H1 (cell line): ENCODE measurements around the gene HSD11B1L. TPM values are rescaled to one million over a fixed set of nuclear protein-coding genes. Genes with fewer than 3 reads are reported as not detected.

Experiments
- CTCF ChIA-PET: fragments of 300-600 bp; sonication (Branson Sonifier 250); formaldehyde crosslinking; loops from one replicate; lab custom pipeline; 2021; ENCODE audit not compliant: partially characterized antibody; lab: Charles Lee
- POLR2A ChIA-PET: fragments of 300-600 bp; sonication (Branson Sonifier 250); formaldehyde crosslinking; loops from one replicate; lab custom pipeline; 2021; ENCODE audit warnings: inconsistent platforms; ENCODE audit not compliant: partially characterized antibody; lab: Charles Lee
- DNase-seq, 2 experiments: peaks; one replicate each; pipeline versions ENCODE4 v3.0.0 to v3.0.0-alpha.2; 2010 to 2022; ENCODE audit warnings: low spot score in 2 of 2, low read depth in 1 of 2, mixed read lengths in 1 of 2
- FAIRE-seq: peaks from 2 replicates; lab custom pipeline; 2011; peaks lifted over from hg19 to GRCh38; lab: Jason Lieb, UNC
- H2AFZ ChIP-seq: 2 replicates; pipeline ENCODE4 v1.8.1; 2012; ENCODE audit warnings: low read length, inconsistent platforms
- H2AK5ac ChIP-seq: 2 replicates; pipeline ENCODE4 v1.6.1; 2013; ENCODE audit warnings: low read depth, low read length
- H2BK120ac ChIP-seq: replicated peaks from 2 replicates; pipeline ENCODE3; 2013; ENCODE audit warnings: low read depth, low read length, inconsistent platforms
- H2BK12ac ChIP-seq: 2 replicates; pipeline ENCODE4 v1.6.1; 2013; ENCODE audit warnings: low read depth, low read length
- H2BK15ac ChIP-seq: 2 replicates; pipeline ENCODE4 v1.6.1; 2013; ENCODE audit warnings: low read length
- H2BK20ac ChIP-seq: 2 replicates; pipeline ENCODE4 v1.6.1; 2013; ENCODE audit warnings: low read length
- H2BK5ac ChIP-seq: 2 replicates; pipeline ENCODE4 v1.6.1; 2013; ENCODE audit warnings: low read depth, low read length
- H3K14ac ChIP-seq: 2 replicates; pipeline ENCODE4 v1.6.1; 2013; ENCODE audit warnings: inconsistent platforms; ENCODE audit not compliant: insufficient read length
- H3K18ac ChIP-seq: 2 replicates; pipeline ENCODE4 v1.6.1; 2013; ENCODE audit warnings: low read length; ENCODE audit errors: extremely low read depth
- H3K23ac ChIP-seq: 2 replicates; pipeline ENCODE4 v1.6.1; 2013; ENCODE audit warnings: inconsistent platforms; ENCODE audit not compliant: insufficient read length
- H3K23me2 ChIP-seq: 2 replicates; pipeline ENCODE4 v1.6.1; 2013; ENCODE audit warnings: low read depth, low read length
- H3K27ac ChIP-seq: 2 replicates; pipeline ENCODE4 v1.6.1; 2011; ENCODE audit warnings: low read depth, low read length, inconsistent platforms
- H3K27me3 ChIP-seq, 4 experiments: replicated peaks in 1 of 4; 1 replicate in 1 of 4; 2 replicates in 3 of 4; pipeline versions ENCODE4 v1.6.1 to v1.8.1; 2011 to 2013; ENCODE audit warnings: low read length in 3 of 4, mild to moderate bottlenecking in 3 of 4, inconsistent platforms in 2 of 4, mixed read lengths in 2 of 4, moderate library complexity in 1 of 4; ENCODE audit not compliant: control insufficient read depth in 3 of 4, insufficient read depth in 3 of 4; ENCODE audit errors: extremely low read depth in 1 of 4
- H3K36me3 ChIP-seq, 4 experiments: 2 replicates each; pipeline versions ENCODE4 v1.6.1 to v1.8.1; 2011 to 2013; ENCODE audit warnings: mild to moderate bottlenecking in 4 of 4, low read length in 3 of 4, moderate library complexity in 2 of 4, control low read depth in 1 of 4, inconsistent platforms in 1 of 4; ENCODE audit not compliant: insufficient read depth in 4 of 4, control insufficient read depth in 2 of 4
- H3K4ac ChIP-seq: replicated peaks from 2 replicates; pipeline ENCODE3; 2013; ENCODE audit warnings: low read length, low read depth, mixed read lengths, inconsistent platforms; ENCODE audit not compliant: insufficient read length
- H3K4me1 ChIP-seq, 4 experiments: replicated peaks in 1 of 4; 1 replicate in 1 of 4; 2 replicates in 3 of 4; pipeline versions ENCODE4 v1.6.1 to v1.8.1; 2011 to 2013; ENCODE audit warnings: low read length in 3 of 4, inconsistent platforms in 2 of 4, mixed read lengths in 1 of 4; ENCODE audit not compliant: insufficient read depth in 4 of 4, control insufficient read depth in 3 of 4
- H3K4me2 ChIP-seq, 2 experiments: 2 replicates each; pipeline versions ENCODE4 v1.6.1 to v1.8.1; 2011 to 2013; ENCODE audit warnings: low read depth in 2 of 2, low read length in 2 of 2, control low read depth in 1 of 2, inconsistent platforms in 1 of 2, mild to moderate bottlenecking in 1 of 2; ENCODE audit not compliant: insufficient read depth in 1 of 2
- H3K4me3 ChIP-seq, 4 experiments: fragments of 200-600, 300-600 bp in 1 of 4; sonication (generic), shearing (Covaris generic), sonication (Bioruptor Twin) in 1 of 4; 2 replicates each; pipeline versions ENCODE4 v1.5.1 to v1.8.1; 2011 to 2016; ENCODE audit warnings: low read length in 4 of 4, low read depth in 3 of 4, control low read depth in 2 of 4, inconsistent platforms in 2 of 4, mild to moderate bottlenecking in 2 of 4, mixed read lengths in 1 of 4, moderate library complexity in 1 of 4; ENCODE audit not compliant: insufficient read depth in 2 of 4; ENCODE audit errors: extremely low read depth in 1 of 4
- H3K56ac ChIP-seq: replicated peaks from 2 replicates; pipeline ENCODE3; 2013; ENCODE audit warnings: low read depth, mild to moderate bottlenecking, mixed read lengths, low read length, inconsistent platforms; ENCODE audit not compliant: insufficient read length
- H3K79me1 ChIP-seq: 2 replicates; pipeline ENCODE4 v1.6.1; 2013; ENCODE audit warnings: low read depth, low read length, control low read depth
- H3K79me2 ChIP-seq, 2 experiments: 2 replicates each; pipeline versions ENCODE4 v1.6.1 to v1.8.1; 2012 to 2013; ENCODE audit warnings: low read length in 2 of 2, mild to moderate bottlenecking in 2 of 2, inconsistent platforms in 1 of 2; ENCODE audit not compliant: insufficient read depth in 2 of 2, control insufficient read depth in 1 of 2
- H3K9ac ChIP-seq, 4 experiments: replicated peaks in 1 of 4; 1 replicate in 1 of 4; 2 replicates in 3 of 4; pipeline versions ENCODE4 v1.6.1 to v1.8.1; 2011 to 2013; ENCODE audit warnings: low read depth in 3 of 4, low read length in 3 of 4, control low read depth in 2 of 4, mild to moderate bottlenecking in 2 of 4, moderate library complexity in 2 of 4, inconsistent platforms in 1 of 4; ENCODE audit errors: extremely low read depth in 1 of 4
- H3K9me3 ChIP-seq, 2 experiments: 2 replicates each; pipeline versions ENCODE4 v1.6.1 to v1.8.1; 2012 to 2013; ENCODE audit warnings: mild to moderate bottlenecking in 2 of 2, moderate library complexity in 2 of 2, control low read depth in 1 of 2, inconsistent platforms in 1 of 2, low read depth in 1 of 2, low read length in 1 of 2, mixed read lengths in 1 of 2; ENCODE audit not compliant: insufficient read depth in 2 of 2
- H4K20me1 ChIP-seq, 2 experiments: replicated peaks in 1 of 2; 2 replicates each; pipeline versions ENCODE3 to v1.8.1; 2011 to 2013; ENCODE audit warnings: inconsistent platforms in 2 of 2, low read length in 2 of 2, mild to moderate bottlenecking in 1 of 2; ENCODE audit not compliant: insufficient read depth in 2 of 2, control insufficient read depth in 1 of 2
- H4K5ac ChIP-seq: 2 replicates; pipeline ENCODE4 v1.6.1; 2013; ENCODE audit warnings: low read length, low read depth, mixed read lengths, inconsistent platforms; ENCODE audit not compliant: insufficient read length
- H4K8ac ChIP-seq: 2 replicates; pipeline ENCODE4 v1.8.0; 2013; ENCODE audit warnings: mild to moderate bottlenecking, moderate library complexity, low read length, inconsistent platforms; ENCODE audit not compliant: insufficient read depth; ENCODE audit errors: extremely low read depth
- H4K91ac ChIP-seq: replicated peaks from 2 replicates; pipeline ENCODE3; 2013; ENCODE audit warnings: low read length, mixed read lengths, inconsistent platforms; ENCODE audit not compliant: insufficient read length
- ASH2L ChIP-seq: fragments of 200-600, 300-600 bp; sonication (generic); IDR thresholded peaks from one replicate; pipeline ENCODE4 v1.7.1; 2017; ENCODE audit warnings: low read length
- ATF2 ChIP-seq: IDR thresholded peaks from 2 replicates; pipeline ENCODE4 v1.6.1; 2012; ENCODE audit warnings: low read length, inconsistent platforms
- CHD1 ChIP-seq: IDR thresholded peaks from 2 replicates; pipeline ENCODE4 v1.6.1; 2012; ENCODE audit warnings: low read depth, low read length, improper control_type of control experiment
- JUND ChIP-seq: IDR thresholded peaks from 2 replicates; pipeline ENCODE4 v1.6.1; 2011; ENCODE audit warnings: mild to moderate bottlenecking, improper control_type of control experiment, low read length
- RBBP5 ChIP-seq: IDR thresholded peaks from 2 replicates; pipeline ENCODE4 v1.7.1; 2012; ENCODE audit warnings: low read depth, mild to moderate bottlenecking, inconsistent platforms, low read length, moderate library complexity, borderline replicate concordance
- SP2 ChIP-seq: IDR thresholded peaks from 2 replicates; pipeline ENCODE4 v1.6.1; 2012; ENCODE audit warnings: mild to moderate bottlenecking, low read length, inconsistent platforms
- SUZ12 ChIP-seq: fragments of 200-600 bp; sonication (generic); IDR thresholded peaks from 2 replicates; pipeline ENCODE4 v1.6.1; 2012; ENCODE audit warnings: mild to moderate bottlenecking, inconsistent platforms, low read length, moderate library complexity, mixed read lengths
- WGBS, 2 experiments: shearing (Covaris generic) in 1 of 2; methylation state at CpG; one replicate each; pipeline versions ENCODE4 v1.1.6 to v1.1.7; 2013 to 2015; ENCODE audit warnings: low lambda C conversion rate in 2 of 2, mixed read lengths in 2 of 2, inconsistent platforms in 1 of 2, low coverage in 1 of 2, missing lambda C conversion rate in 1 of 2; ENCODE audit not compliant: insufficient replicate concordance in 2 of 2, insufficient coverage in 1 of 2, insufficient read length in 1 of 2; ENCODE audit errors: extremely low coverage in 1 of 2, missing lambda C conversion rate in 1 of 2; 5-methylcytosine and 5-hydroxymethylcytosine counted together
- polyA plus RNA-seq, 7 experiments: library from polyadenylated mRNA; depleted of rRNA in 3 of 7; stranded (reverse) in 5 of 7; unstranded in 2 of 7; fragments of >200 nt in 5 of 7; fragments of 200-250 nt in 2 of 7; gene quantifications; 1 replicate in 5 of 7; 2 replicates in 1 of 7; 4 replicates in 1 of 7; pipeline versions ENCODE4 v1.2.1 to v1.2.3, GENCODE V29; 2011 to 2013; ENCODE audit warnings: missing spikeins in 2 of 7, mixed read lengths in 2 of 7
- total RNA-seq: library from RNA; stranded (reverse); fragmentation: NEBNext Ultra II Directional; extraction: Animal tissue kit (Norgen Biotek cat#: 25700); gene quantifications from 2 replicates; pipeline ENCODE4 v1.2.1, GENCODE V29; 2021

Gene HSD11B1L
- total and polyA plus RNA-seq, 2 of the 8 experiments (the other 6 are each of a cell fraction or from before 2014, with no cell fraction given) = 8.2 to 20.6 TPM

GRCh38 chr19:5717215-5717935 is 36.5 kb downstream of the HSD11B1L start:
- no peak overlapping the region for H3K14ac ChIP-seq
- FAIRE-seq (no peak), DNase-seq (no peak)
- H4K8ac ChIP-seq = no peak overlapping the region
- H2AFZ ChIP-seq = no peak overlapping the region
- H2BK12ac ChIP-seq = no peak overlapping the region
- H2BK120ac ChIP-seq = no peak overlapping the region
- H3K79me2 ChIP-seq = peaks cover 34 to 49% of the 10 kb centered on the region in 2 experiments
- H4K20me1 ChIP-seq = peaks cover 10 to 13% of the 10 kb centered on the region in 2 experiments
- CTCF ChIA-PET = interaction anchor here (1.2 to 4.0 kb wide), 2 partner anchors 10 to 28 kb away, joined by 3 to 17 read pairs; partner anchors contain the start of gene RPL36
- H3K27ac ChIP-seq = no peak overlapping the region; the same call in 1 of the 2 replicates
- H2AK5ac ChIP-seq = no peak overlapping the region
- 94% methylated on average over 7 of the region's 8 CpGs; no CpG with 5 or more reads in 1 of the 2 experiments for WGBS, 2 experiments
- no peaks in the 10 kb centered on the region; a peak in 2 of 7 replicates for H3K4me1 ChIP-seq
- no peak overlapping the region for H2BK20ac ChIP-seq
- no peak overlapping the region for H3K4ac ChIP-seq
- H3K36me3 ChIP-seq = peaks cover 12 to 27% (median 20%) of the 10 kb centered on the region in 4 experiments
- H3K9me3 ChIP-seq = no peaks in the 10 kb centered on the region
- no peak overlapping the region for H2BK5ac ChIP-seq
- H4K5ac ChIP-seq = no peak overlapping the region
- H3K4me2 ChIP-seq = peak overlapping the region; percentile 37 to 55; a peak in 2 of 4 replicates
- TF ChIP-seq SUZ12 (no peak), RBBP5 (no peak), CHD1 (no peak), ATF2 (no peak), ASH2L (no peak), SP2 (no peak), JUND (no peak)
- no peak overlapping the region for H2BK15ac ChIP-seq
- H3K23me2 ChIP-seq = peaks cover 7% of the 10 kb centered on the region
- H3K27me3 ChIP-seq = no peaks in the 10 kb centered on the region
- no peak overlapping the region for H4K91ac ChIP-seq
- H3K23ac ChIP-seq = no peak overlapping the region
- H3K9ac ChIP-seq = no peak overlapping the region; a peak in 1 of 7 replicates
- POLR2A ChIA-PET = interaction anchor here (0.7 to 22.4 kb wide), 9 partner anchors 9 to 96 kb away, joined by 3 to 620 read pairs (median 18); partner anchors contain the start of genes DUS3L, RPL36, SAFB and SAFB2
- H3K18ac ChIP-seq = no peak overlapping the region
- no peak overlapping the region for H3K4me3 ChIP-seq
- H3K56ac ChIP-seq = no peak overlapping the region
- peaks cover 13% of the 10 kb centered on the region for H3K79me1 ChIP-seq
